ENCODE measurements around the gene TMEM18.
A peak's percentile ranks its signal among the peaks of the same experiment; 100 is the strongest.

Gene TMEM18

DNA sequence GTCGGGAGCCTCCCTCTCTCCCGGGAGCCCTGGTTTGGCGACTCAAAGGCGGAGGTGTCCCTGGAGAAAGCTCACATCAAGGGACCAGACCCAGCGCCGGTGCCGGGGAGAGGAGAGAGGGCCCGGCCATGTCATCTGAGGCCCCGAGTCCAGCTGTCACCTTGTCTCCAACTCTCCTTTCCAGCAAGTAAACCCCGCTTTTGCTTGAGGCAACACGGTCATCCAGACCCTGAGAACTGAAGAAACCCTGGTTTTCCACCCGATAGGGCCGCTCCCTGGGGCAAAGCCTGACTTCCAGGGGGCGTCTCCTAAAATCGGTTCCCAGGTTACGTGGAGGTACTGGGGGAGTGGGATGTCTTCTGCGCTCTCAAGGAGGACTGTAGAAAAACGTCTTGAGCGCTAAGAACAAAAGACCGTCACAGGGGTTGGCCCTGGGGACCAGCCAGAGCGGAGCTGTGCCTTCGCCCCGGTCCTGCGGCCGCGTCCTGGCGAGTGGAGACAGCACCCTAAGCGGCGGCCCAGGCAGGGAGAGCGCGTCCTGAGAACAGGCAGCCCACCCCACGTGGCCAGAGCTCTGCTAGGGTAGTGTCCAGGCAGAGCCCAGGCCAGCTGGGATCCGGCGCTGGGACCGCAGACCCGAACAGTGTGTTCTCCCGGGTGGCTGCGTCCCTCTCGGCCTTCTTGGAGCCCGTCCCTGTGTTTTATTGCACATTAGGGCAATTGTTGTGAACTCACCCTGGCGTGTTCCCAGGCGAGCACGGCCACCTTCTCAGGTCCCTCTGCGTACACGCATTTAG, 55.7 kb downstream of the TMEM18 start:
- no peaks in the 10 kb centered on the region for H3K27me3 ChIP-seq (ENCODE audit: low read depth, low read length)

DNA sequence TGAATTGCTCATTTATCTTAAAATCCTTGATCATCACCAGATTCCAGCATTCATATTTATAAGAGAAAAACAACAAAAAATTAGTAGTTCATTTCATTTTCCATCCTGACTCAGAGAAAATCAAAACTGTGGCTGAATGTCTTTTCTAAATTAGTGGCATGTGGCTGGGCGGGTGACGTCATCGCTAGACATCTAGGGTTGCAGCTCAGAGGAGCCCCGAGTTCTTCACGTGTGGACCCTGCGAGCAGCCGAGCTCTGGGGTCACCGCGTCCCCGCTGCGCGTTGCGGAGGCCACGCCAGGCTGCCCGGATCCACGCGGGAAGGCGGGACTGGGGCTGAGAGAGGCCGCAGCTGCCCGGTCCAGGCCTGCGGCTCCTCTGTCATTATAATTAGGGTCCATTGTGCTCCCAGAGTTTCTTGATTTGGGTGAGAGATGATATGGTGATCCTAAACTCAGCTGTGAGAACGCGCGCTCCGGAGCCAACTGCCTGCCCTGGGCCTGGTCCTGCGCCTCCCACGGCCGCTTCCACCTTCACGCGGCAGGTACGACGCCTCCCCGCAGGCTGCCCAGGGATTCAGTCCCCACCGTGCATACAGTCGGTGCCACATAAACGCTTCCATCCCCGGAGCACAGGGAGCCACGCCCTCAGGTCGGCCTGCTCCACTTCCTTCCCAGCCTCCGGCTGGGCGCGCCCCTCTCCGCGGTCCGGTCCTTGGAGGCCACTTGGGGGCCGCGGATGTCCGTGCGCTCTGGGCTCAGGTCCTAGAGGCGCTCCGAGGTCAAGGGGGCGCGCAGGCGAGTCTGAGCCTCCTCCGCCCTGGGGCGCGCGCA, 56.5 kb downstream of the TMEM18 start:
- H3K36me3 ChIP-seq (ENCODE audit: control insufficient read depth in 1 of 2, insufficient read depth in 2 of 2, low read length in 2 of 2) = no peaks in the 10 kb centered on the region
- H3K4me1 ChIP-seq (ENCODE audit: control insufficient read depth in 1 of 2, insufficient read depth in 2 of 2, low read length in 2 of 2) = no peaks in the 10 kb centered on the region
- H3K27me3 ChIP-seq (ENCODE audit: low read depth, low read length) = no peaks in the 10 kb centered on the region
- no peak overlapping the region for H3K27ac ChIP-seq (ENCODE audit: low read length)
- H3K4me3 ChIP-seq (ENCODE audit: low read depth in 1 of 2, low read length in 2 of 2) = no peak overlapping the region
- H3K9me3 ChIP-seq (ENCODE audit: control insufficient read depth in 1 of 2, low read length in 2 of 2) = peaks cover 0 to 18% of the 10 kb centered on the region in 2 donors

More for the DNA sequence above, 55.7 kb downstream of the TMEM18 start:
- H3K4me3 ChIP-seq (ENCODE audit: low read depth in 1 of 2, low read length in 2 of 2) = no peak overlapping the region
- H3K27ac ChIP-seq (ENCODE audit: low read length) = no peak overlapping the region
- H3K4me1 ChIP-seq (ENCODE audit: control insufficient read depth in 1 of 2, insufficient read depth in 2 of 2, low read length in 2 of 2) = no peaks in the 10 kb centered on the region
- H3K36me3 ChIP-seq (ENCODE audit: control insufficient read depth in 1 of 2, insufficient read depth in 2 of 2, low read length in 2 of 2) = no peaks in the 10 kb centered on the region
- peaks cover 0 to 18% of the 10 kb centered on the region in 2 donors for H3K9me3 ChIP-seq (ENCODE audit: control insufficient read depth in 1 of 2, low read length in 2 of 2)

DNA sequence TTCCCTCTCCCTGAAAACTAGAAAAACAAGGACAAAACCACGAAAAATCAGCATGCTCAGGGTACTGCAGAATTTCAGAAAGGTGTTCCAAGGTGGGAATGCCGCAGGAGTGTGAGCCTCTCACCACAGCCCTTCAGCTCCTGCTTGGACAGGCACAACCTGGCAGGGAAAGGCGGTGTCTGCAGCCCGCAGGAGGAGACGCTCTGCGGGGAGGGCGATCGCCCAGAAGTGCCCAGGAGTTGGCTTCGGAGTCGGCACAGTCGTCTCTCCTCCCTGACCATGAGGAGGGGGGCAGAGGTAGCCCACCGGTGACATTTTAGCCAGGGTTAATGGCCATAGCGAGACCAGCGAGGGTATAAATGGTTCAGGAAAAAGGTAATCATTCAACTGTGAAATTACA, 57.2 kb downstream of the TMEM18 start:
- Histone ChIP-seq H3K27ac (ENCODE audit: low read length) (no peak overlapping the region), H3K36me3 (ENCODE audit: control insufficient read depth in 1 of 2, insufficient read depth in 2 of 2, low read length in 2 of 2) (no peaks in the 10 kb centered on the region), H3K4me1 (ENCODE audit: control insufficient read depth in 1 of 2, insufficient read depth in 2 of 2, low read length in 2 of 2) (no peaks in the 10 kb centered on the region), H3K4me3 (ENCODE audit: low read depth in 1 of 2, low read length in 2 of 2) (no peak overlapping the region), H3K27me3 (ENCODE audit: low read depth, low read length) (no peaks in the 10 kb centered on the region), H3K9me3 (ENCODE audit: control insufficient read depth in 1 of 2, low read length in 2 of 2) (peaks cover 0 to 18% of the 10 kb centered on the region in 2 donors)

GRCh38 chr2:618422-618990, 58.7 kb downstream of the TMEM18 start:
- no peaks in the 10 kb centered on the region for H3K27me3 ChIP-seq (ENCODE audit: low read depth, low read length)
- H3K4me3 ChIP-seq (ENCODE audit: low read depth in 1 of 2, low read length in 2 of 2) = peak overlapping the region in 1 of 2 donors; percentile 7
- H3K36me3 ChIP-seq (ENCODE audit: control insufficient read depth in 1 of 2, insufficient read depth in 2 of 2, low read length in 2 of 2) = no peaks in the 10 kb centered on the region
- no peaks in the 10 kb centered on the region for H3K4me1 ChIP-seq (ENCODE audit: control insufficient read depth in 1 of 2, insufficient read depth in 2 of 2, low read length in 2 of 2)
- peaks cover 0 to 18% of the 10 kb centered on the region in 2 donors for H3K9me3 ChIP-seq (ENCODE audit: control insufficient read depth in 1 of 2, low read length in 2 of 2)
- no peak overlapping the region for H3K27ac ChIP-seq (ENCODE audit: low read length)

GRCh38 chr2:618005-618404, 59.2 kb downstream of the TMEM18 start:
- Histone ChIP-seq H3K27me3 (ENCODE audit: low read depth, low read length) (no peaks in the 10 kb centered on the region), H3K4me1 (ENCODE audit: control insufficient read depth in 1 of 2, insufficient read depth in 2 of 2, low read length in 2 of 2) (no peaks in the 10 kb centered on the region), H3K9me3 (ENCODE audit: control insufficient read depth in 1 of 2, low read length in 2 of 2) (peaks cover 0 to 18% of the 10 kb centered on the region in 2 donors), H3K4me3 (ENCODE audit: low read depth in 1 of 2, low read length in 2 of 2) (no peak overlapping the region), H3K27ac (ENCODE audit: low read length) (no peak overlapping the region), H3K36me3 (ENCODE audit: control insufficient read depth in 1 of 2, insufficient read depth in 2 of 2, low read length in 2 of 2) (no peaks in the 10 kb centered on the region)
